Prostate gland (tissue), 2 donors: ENCODE results near the gene PRKAR1B. TPM values are rescaled to one million over a fixed set of nuclear protein-coding genes. Genes with fewer than 3 reads are reported as not detected.

Experiments used
- DNase-seq: peaks from one replicate; pipeline ENCODE4 v3.0.0-alpha.2; 2019; ENCODE audit warnings: low spot score
- H3K27ac ChIP-seq, 2 donors: fragments of 200-600 bp; sonication (generic); 2 replicates each; pipeline ENCODE4 v1.5.1; 2017 to 2019
- H3K27me3 ChIP-seq: fragments of 200-600 bp; sonication (generic); replicated peaks from 2 replicates; pipeline ENCODE4 v1.5.1; 2019; ENCODE audit not compliant: insufficient read depth
- H3K36me3 ChIP-seq, 2 donors: fragments of 200-600 bp; sonication (generic); 1 replicate in 1 of 2; 2 replicates in 1 of 2; pipeline versions ENCODE4 v1.5.1 to v1.8.1; 2017 to 2019
- H3K4me1 ChIP-seq: fragments of 200-600 bp; sonication (generic); replicated peaks from 2 replicates; pipeline ENCODE4 v1.5.1; 2019
- H3K4me3 ChIP-seq, 2 donors: fragments of 200-600 bp; sonication (generic); 2 replicates each; pipeline ENCODE4 v1.5.1; 2017 to 2019
- H3K9me3 ChIP-seq: fragments of 200-600 bp; sonication (generic); 2 replicates; pipeline ENCODE4 v1.5.1; 2017
- CTCF ChIP-seq, 4 experiments: fragments of 200-600 bp in 2 of 4; fragments of 450-650 bp in 2 of 4; sonication (generic) in 2 of 4; IDR thresholded peaks; 1 replicate in 3 of 4; 2 replicates in 1 of 4; pipeline ENCODE4 v1.5.1; 2016 to 2019; ENCODE audit warnings: antibody characterized with exemption in 4 of 4, mild to moderate bottlenecking in 2 of 4, moderate library complexity in 2 of 4
- POLR2A ChIP-seq: fragments of 450-650 bp; IDR thresholded peaks from one replicate; pipeline ENCODE4 v1.6.1; 2016; ENCODE audit warnings: antibody characterized with exemption, mild to moderate bottlenecking
- POLR2AphosphoS5 ChIP-seq: sonication (generic); formaldehyde crosslinking; IDR thresholded peaks from one replicate; pipeline ENCODE4 v1.6.1; 2017; ENCODE audit warnings: antibody characterized with exemption
- WGBS: methylation state at CpG from one replicate; pipeline ENCODE4 v1.1.5; 2018; 5-methylcytosine and 5-hydroxymethylcytosine counted together
- intact Hi-C: fragments of 100-400 bp; cut with DNase I; formaldehyde crosslinking; loops from one replicate; pipeline ENCODE4 v1.14.2; 2022
- total RNA-seq, 2 donors: library from RNA; depleted of rRNA; stranded (reverse); fragments of >200 nt; gene quantifications; one replicate each; pipeline ENCODE4 v1.1.0, GENCODE V29; 2016

PRKAR1B gene
- total RNA-seq, 2 donors from 2014 or later, result 20.2 to 44.8 TPM

GRCh38 chr7:549066-549890 is 177.8 kb downstream of the PRKAR1B start:
- Histone ChIP-seq H3K4me1 (no peaks in the 10 kb centered on the region), H3K4me3 (no peak overlapping the region), H3K27me3 (no peaks in the 10 kb centered on the region), H3K27ac (no peak overlapping the region), H3K9me3 (no peaks in the 10 kb centered on the region), H3K36me3 (no peaks in the 10 kb centered on the region)
- intact Hi-C loops, result no loop called here
- WGBS, result 84% methylated on average over 41 of the region's 43 CpGs
- TF ChIP-seq POLR2AphosphoS5, result no peak
- TF ChIP-seq CTCF (IDR thresholded peaks at IDR 0.05), result no peak
- TF ChIP-seq POLR2A, result no peak
- DNase-seq, result no peak

DNA sequence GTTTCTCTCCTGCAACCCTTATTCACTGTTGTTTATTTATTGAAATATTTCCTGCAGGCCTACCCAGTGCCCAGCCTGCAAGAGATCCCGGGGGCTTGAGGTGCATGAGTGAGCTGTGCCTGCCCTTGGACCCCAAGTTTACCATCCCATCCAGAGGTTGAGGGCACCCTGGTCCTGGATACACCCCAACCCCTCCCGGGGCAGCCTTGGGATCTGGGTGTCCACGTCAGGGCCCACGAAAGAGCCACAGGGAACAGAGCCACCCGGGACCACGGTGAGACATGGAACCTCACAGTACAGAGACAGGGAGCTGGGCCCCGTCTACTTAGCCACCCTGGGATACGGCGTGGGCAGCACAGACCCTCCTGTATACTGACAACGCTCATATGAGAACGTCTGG is 178.7 kb downstream of the PRKAR1B start:
- 90% methylated on average over 11 of the region's 11 CpGs for WGBS
- TF ChIP-seq POLR2AphosphoS5, result no peak
- H3K4me3 ChIP-seq, result no peak overlapping the region
- H3K9me3 ChIP-seq, result no peaks in the 10 kb centered on the region
- H3K27ac ChIP-seq, result no peak overlapping the region
- H3K27me3 ChIP-seq, result no peaks in the 10 kb centered on the region
- intact Hi-C loops, result no loop called here
- DNase-seq, result no peak
- H3K36me3 ChIP-seq, result no peaks in the 10 kb centered on the region
- no peaks in the 10 kb centered on the region for H3K4me1 ChIP-seq

DNA sequence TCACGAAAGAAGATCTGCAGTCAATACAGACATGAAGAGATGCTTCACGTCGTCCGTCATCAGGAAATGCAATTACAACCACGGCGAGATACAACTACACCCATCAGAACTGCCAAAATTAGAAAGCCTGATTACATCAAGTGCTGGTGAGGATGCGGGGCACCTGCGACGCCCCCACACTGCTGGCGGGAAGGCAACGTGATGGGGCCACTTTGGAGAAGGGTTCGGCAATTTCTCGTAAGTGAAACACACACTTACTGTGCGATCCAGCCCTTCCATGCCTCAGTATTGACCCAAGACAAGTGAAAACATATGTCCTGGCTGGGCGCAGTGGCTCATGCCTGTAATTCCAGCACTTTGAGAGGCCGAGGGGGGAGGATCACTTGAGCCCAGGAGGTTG is 181.6 kb downstream of the PRKAR1B start:
- no peak for DNase-seq
- Histone ChIP-seq H3K4me1 (no peaks in the 10 kb centered on the region), H3K36me3 (no peaks in the 10 kb centered on the region), H3K9me3 (no peaks in the 10 kb centered on the region), H3K27ac (no peak overlapping the region), H3K27me3 (no peaks in the 10 kb centered on the region), H3K4me3 (no peak overlapping the region)
- intact Hi-C loops, result no loop called here
- TF ChIP-seq POLR2AphosphoS5 (no peak), POLR2A (no peak), CTCF (IDR thresholded peaks at IDR 0.05) (no peak)
- 86% methylated on average over 16 of the region's 16 CpGs for WGBS

DNA sequence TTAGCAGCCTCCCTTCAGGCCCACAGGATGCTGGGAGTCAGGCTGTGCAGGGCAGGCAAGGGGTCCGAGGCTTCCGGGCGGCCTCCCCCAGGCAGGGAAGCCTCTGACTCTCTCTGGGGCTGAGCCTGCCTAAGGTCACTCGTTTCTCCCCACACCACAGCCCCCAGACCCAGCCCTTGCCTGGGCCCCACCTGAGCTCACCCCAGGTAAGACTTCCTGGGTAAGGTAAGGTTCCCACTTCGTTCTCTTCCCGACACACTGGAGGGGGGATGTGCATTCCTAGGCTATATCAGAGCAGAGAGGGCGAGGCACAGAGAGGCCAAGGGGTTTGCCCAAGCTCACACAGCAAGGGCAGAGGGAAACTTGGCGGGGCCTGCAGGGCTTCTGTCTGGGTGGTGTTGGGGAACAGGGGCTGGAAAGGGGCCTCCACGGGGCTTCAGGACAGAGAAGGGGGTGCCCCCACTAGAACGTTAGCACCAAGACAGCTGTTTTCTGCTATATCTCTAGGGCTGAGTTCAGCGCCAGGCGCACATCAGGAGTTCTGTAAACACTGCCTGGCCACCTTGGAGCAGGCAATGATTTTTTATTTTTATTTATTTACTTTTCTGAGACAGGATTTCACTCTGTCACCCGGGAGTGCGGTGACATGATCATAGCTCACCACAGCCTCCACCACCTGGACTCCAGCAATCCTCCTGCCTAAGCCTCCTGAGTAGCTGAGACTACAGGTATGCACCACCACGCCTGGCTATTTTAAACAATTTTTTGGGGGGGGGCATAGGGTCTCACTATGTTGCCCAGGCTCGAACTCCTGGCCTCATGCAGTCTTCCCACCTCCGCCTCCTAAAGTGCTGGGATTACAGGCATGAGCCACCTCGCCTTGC is 182.5 kb downstream of the PRKAR1B start:
- no peak for TF ChIP-seq POLR2AphosphoS5
- no peak for TF ChIP-seq POLR2A
- TF ChIP-seq CTCF (IDR thresholded peaks at IDR 0.05), result no peak
- Histone ChIP-seq H3K27ac (no peak overlapping the region), H3K27me3 (no peaks in the 10 kb centered on the region), H3K9me3 (no peaks in the 10 kb centered on the region), H3K4me1 (no peaks in the 10 kb centered on the region), H3K36me3 (no peaks in the 10 kb centered on the region), H3K4me3 (no peak overlapping the region)
- no peak for DNase-seq
- 81% methylated on average over 18 of the region's 18 CpGs for WGBS
- intact Hi-C loops, result no loop called here

- H3K4me3 ChIP-seq, result no peak overlapping the region
- no peaks in the 10 kb centered on the region for H3K36me3 ChIP-seq
- intact Hi-C loops, result no loop called here
- H3K27me3 ChIP-seq, result no peaks in the 10 kb centered on the region
- DNase-seq, result no peak
- peaks cover 6% of the 10 kb centered on the region for H3K4me1 ChIP-seq
- H3K27ac ChIP-seq, result no peak overlapping the region
- 87% methylated on average over 15 of the region's 18 CpGs for WGBS
- no peaks in the 10 kb centered on the region for H3K9me3 ChIP-seq
- TF ChIP-seq POLR2AphosphoS5 (no peak), POLR2A (no peak), CTCF (IDR thresholded peaks at IDR 0.05) (no peak)
These were observed 183.4 kb downstream of the PRKAR1B start for GRCh38 chr7:543501-544337.
